ENCODE results near the gene C19orf33.

- TF ChIP-seq, protein P1, sequence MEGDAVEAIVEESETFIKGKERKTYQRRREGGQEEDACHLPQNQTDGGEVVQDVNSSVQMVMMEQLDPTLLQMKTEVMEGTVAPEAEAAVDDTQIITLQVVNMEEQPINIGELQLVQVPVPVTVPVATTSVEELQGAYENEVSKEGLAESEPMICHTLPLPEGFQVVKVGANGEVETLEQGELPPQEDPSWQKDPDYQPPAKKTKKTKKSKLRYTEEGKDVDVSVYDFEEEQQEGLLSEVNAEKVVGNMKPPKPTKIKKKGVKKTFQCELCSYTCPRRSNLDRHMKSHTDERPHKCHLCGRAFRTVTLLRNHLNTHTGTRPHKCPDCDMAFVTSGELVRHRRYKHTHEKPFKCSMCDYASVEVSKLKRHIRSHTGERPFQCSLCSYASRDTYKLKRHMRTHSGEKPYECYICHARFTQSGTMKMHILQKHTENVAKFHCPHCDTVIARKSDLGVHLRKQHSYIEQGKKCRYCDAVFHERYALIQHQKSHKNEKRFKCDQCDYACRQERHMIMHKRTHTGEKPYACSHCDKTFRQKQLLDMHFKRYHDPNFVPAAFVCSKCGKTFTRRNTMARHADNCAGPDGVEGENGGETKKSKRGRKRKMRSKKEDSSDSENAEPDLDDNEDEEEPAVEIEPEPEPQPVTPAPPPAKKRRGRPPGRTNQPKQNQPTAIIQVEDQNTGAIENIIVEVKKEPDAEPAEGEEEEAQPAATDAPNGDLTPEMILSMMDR (conservative IDR thresholded peaks at IDR 0.05; ENCODE audit: low read length): no peak
- TF ChIP-seq EZH2phosphoT487 (IDR thresholded peaks at IDR 0.05; ENCODE audit: borderline replicate concordance, low read depth, low read length): no peak
Observed at GRCh38 chr19:38303517-38304351, at the start of gene C19orf33.
